CMK (cell line): ENCODE results near the gene FGF22.
A peak's percentile ranks its signal among the peaks of the same experiment; 100 is the strongest.
"Not testable (repeated sequence)": the region's sequence is repeated elsewhere in the genome, so short reads cannot be mapped to it uniquely, and the experiment has no call there.

Experiments used
- DNase-seq: peaks from one replicate; pipeline ENCODE4 v3.0.0-alpha.2; 2010; ENCODE audit warnings: low read depth

Gene FGF22

DNA sequence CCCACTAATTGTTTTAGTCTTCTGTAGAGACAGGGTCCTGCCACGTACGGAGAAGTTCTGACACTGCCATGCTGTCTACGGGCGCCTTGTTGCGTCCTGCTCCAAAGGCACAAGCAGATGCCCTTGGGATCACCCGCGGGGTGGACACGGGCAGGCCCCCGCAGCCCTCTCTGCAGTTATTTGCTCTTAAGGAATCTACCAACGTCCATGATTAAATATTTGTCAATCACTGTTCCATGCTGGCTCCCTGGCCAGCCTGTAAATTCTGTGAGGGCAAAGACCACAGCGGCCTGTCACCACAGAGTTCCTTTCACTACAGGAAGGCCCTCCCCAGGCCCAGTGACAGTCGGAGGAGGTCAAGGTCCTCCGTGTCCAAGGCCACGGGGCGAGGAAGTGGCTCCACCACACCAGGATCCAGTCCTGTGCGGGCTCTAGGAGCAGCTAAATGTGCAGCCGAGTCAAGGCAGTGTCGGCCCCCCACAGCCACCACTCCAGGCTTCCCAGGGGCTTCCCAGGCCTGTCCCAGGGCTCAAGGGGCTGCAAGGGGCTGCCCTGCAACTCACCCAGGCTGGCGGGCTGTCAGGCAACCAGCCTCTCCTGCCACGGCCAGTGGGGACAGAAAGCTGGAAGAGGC is 21.2 kb downstream of the FGF22 start:
- DNase-seq: no peak

DNA sequence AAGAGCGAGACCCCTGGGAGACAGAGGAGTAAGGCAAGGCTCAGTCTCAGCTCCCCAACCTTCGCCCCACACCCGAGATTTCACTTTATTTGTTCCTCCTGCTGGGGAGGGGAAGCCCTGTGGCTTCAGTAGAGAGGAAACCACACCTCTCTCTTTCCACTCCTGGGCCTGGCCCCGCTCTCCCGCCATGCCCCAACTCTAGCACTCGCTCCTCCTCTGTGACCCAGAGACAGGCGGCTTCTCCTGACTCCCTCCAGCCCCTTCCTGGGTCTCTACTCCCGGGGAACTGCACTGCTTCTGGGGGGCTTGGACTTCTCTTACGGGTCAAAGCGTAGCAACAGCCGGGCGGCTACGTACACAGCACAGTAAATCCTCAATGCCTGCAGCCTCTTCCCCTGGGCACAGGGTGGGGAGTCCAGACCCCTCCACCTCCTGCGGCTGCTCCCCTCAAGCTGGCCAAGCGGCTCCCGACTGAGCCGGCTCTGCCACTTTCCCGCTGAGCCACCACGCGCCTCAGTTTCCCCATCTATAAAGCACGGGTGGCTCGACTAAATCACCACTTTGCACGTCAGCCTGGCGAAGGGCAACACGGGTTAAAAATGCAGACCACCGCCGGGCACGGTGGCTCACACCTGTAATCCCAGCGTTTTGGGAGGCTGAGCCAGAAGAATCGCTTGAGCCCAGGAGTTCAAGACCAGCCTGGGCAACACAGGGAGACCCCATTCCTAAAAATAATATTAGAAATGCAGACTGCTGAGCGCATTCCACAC is 21.9 kb downstream of the FGF22 start:
- DNase-seq: no peak

DNA sequence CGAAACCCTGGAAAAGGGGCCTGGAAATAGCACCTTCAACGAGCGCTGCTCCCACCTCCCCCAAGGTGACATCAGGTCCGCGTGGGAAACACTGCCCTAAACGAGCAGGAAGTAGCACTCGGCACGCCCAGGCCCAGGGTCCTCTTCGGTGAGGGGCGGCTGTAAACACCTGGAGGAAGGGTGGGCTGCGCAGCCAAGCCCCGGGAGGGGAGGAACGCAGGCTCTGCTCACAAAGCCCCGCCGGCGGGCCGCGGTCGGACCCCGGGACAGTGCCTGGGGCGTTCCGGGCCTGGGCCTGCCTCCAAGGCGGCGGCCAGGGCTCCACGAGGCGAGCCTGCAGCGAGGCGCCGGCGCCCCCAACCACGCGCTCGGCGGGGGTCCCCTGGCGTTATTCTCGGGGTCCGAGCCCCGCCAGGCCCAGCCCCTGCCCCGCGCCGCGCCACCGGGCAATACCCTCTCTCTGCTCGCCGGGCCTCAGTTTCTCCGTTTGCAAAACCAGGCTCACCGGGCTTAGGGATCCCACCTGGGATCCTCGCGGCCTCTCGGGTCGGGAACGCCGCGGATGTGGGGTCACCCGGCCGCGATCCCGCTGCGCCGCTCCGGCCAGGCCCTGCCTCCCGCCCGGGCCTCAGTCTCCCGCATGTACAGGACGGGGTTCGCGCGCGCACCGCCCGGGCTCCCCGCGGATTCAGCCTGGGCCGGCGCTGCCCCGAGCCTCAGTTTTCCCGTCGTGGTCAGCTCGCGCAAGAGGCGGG is 22.7 kb downstream of the FGF22 start:
- DNase-seq: no peak

DNA sequence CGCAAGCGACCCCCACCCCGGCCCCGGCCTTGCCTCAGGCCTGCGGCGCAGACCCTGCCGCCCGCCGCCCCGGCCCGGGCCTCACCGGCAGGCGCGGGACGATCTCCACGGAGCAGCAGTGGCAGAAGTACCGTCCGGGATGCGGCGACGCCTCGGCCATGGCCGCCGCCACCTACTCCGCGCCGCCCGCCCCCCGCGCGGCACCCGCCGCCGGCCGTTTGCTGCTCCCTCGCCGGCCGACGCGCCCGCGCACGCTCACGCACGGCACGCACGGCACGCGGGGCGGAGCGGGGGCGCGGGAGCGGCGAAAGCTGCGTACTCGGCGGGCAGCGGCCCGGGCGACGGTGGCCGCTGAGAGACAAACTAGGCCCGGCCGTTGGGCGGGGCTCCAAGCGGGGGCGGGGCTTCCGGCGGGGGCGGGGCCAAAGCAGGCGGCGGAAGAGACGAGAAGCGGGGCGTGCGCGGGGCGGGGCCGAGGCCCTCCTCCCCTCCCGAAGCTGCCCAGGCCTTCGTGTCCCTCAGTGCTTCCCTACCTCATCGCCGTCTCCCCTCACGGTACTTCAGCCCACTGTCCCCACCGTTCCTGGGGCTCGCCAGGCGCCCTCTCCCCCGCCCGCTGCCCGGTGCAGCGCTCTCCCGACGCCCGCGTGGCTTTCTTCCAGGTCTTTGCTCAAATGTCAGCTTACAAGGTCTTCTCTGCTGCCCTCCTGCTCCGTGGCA is 23.4 kb downstream of the FGF22 start, which contains the start of gene RNF126:
TSS of gene RNF126 (minus strand) at position 253 of the 720 bp plus-strand sequence. CDS start at position 160, 93 bp downstream.
- DNase-seq: peak; percentile 79

DNA sequence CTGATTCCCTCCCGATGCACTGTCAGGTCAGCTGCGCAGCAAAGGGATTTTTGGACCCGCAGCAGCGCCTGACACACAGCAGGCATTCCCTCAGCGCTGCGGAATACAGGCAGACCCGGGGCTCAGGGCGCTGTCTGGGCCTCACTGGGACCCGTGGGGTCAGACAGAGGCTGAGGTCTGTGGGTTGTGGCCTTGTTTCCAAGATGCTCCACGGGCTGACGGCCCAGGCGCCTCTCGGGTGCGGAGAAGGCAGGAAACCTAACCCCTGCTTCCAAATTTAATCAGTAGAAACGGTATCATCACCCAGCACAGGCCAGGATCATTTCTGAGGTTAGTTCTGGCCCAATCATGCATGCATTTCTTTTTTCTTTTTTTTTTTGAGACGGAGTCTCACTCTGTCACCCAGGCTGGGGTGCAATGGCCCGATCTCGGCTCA is 24.0 kb downstream of the FGF22 start:
- no peak for DNase-seq

DNA sequence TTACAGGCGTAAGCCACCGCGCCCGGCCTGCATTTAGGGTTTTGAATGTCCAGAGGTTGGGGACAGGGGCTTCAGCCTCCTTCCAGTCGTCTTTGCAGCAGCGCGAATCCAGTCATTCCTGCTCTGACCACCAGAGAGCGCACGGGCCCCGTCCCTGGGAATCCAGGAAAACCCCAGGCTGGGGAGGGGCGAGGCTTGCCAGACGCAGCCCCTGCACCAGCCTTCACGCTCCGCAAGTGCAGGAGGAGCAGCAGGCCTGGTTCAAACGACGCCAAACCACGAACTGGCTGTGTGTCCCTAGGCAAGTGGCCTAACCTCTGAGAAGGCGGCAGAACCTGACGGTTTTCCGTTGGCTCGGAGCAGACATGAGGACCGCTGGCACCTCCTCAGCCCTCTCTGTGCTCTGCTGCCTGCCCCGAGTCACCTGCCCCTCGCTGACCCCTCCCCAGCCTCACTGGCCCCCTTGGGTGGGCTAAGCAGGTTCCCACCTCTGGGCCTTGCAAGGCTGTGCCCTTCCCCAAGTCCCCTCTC is 25.3 kb downstream of the FGF22 start:
- DNase-seq: peak; percentile 64

DNA sequence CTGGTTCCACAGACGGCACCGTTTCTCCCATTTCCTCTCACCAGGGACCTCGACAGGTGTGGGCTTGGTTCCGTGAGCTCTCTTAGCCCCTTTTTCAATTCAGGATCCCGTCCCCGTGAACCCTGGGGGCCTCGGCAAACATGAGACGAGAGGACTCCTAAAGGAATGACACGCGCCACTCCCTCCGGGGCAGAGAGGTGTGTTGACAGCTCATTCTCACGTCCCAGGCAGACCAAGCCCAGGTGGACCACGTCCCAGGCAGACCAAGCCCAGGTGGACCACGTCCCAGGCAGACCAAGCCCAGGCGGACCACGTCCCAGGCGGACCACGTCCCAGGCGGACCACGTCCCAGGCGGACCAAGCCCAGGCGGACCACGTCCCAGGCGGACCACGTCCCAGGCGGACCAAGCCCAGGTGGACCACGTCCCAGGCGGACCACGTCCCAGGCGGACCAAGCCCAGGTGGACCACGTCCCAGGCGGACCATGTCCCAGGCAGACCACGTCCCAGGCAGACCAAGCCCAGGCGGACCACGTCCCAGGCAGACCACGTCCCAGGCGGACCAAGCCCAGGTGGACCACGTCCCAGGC is 27.4 kb downstream of the FGF22 start:
- not testable (repeated sequence) for DNase-seq

DNA sequence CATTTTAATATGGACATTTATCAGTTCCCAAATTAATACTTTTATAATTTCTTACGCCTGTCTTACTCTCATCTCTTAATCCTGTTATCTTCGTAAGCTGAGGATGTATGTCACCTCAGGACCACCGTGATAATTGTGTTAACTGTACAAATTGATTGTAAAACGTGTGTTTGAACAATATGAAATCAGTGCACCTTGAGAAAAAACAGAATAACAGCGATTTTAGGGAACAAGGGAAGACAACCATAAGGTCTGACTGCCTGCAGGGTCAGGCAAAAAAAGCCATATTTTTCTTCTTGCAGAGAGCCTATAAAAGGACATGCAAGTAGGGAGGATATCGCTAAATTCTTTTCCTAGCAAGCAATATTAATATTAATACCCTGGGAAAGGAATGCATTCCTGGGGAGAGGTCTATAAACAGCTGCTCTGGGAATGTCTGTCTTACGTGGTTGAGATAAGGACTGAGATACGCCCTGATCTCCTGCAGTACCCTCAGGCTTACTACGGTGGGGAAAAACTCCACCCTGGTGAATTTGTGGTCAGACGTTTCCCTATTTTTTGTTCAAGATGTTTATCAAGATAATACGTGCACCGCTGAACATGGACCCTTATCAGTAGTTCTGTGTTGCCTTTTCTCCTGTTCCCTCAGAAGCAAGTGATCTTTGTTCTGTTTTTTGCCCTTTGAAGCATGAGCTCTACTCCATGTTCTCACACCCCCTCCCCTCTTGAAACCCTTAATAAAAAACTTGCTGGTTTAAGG is 29.2 kb downstream of the FGF22 start:
- peak; percentile 93 for DNase-seq

DNA sequence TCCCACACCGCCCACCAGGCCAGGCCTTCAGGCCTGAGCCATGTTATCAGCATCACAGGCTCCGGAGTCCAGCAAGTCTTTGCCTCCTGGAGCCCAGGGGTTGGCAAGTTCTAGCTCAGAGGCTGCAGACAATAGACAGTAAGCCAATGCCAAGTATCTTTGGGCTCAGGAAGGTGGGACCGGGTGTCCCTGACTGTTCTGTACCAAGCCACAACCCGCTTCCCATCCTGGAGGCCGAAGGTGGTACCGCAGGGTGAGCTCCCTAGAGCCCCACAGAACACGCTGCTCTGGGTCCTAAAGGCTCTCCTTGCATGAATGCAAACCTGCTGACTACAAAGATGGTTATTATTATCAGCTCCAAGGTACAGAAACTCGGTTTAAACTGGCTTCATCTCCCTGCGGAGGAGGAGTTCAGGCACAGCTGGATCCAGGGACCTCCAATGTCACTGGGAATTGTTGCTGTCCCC is 31.0 kb downstream of the FGF22 start:
- DNase-seq: no peak

DNA sequence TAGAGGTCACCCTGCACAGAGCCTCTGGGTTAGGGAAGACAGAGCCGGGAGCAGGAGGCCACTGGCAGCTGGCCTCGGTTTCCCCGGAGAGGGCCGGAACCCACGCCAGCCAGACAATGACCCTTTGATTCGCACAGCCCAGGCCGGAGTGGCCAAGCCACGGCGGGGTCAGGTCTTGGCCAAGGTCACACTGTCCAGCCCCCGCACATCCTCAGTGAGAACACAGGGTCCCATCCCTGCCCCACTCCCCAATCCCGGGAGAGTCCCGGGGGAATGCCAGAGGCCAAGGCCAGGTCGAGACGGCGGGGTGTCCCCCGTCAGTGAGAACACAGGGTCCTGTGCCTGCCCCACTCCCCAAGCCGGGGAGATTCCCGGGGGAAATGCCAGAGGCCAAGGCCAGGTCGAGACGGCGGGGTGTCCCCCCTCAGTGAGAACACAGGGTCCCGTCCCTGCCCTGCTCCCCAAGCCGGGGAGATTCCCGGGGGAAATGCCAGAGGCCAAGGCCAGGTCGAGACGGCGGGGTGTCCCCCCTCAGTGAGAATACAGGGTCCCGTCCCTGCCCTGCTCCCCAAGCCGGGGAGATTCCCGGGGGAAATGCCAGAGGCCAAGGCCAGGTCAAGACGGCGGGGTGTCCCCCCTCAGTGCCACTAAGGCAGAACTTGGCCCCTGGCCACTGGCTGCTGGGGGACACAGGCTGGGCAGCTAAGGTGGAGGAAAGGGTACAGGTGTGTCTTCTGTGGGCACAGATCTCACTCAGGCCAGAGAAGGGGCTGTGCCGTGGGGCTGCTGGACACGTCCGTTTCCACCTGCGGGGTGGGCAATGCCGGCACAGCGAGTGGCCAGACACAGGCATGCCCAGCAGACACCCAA is 34.8 kb downstream of the FGF22 start:
- no peak for DNase-seq

DNA sequence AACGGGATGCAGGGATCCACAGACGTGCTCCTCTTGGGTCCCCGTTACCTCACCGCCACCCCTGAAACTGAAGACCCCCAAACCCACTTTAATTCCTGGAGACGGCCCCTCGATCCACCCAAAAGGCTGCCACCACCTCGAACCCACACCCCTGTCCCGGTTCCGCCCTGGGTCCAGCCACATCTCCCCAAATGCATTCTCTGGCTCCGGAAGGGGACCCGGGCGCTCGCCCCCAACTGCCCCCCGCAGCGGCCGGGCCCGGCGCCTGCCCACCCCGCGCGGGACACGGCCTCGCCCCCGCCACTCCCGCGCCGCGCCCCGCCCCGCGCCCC is 36.3 kb downstream of the FGF22 start:
- DNase-seq: no peak

DNA sequence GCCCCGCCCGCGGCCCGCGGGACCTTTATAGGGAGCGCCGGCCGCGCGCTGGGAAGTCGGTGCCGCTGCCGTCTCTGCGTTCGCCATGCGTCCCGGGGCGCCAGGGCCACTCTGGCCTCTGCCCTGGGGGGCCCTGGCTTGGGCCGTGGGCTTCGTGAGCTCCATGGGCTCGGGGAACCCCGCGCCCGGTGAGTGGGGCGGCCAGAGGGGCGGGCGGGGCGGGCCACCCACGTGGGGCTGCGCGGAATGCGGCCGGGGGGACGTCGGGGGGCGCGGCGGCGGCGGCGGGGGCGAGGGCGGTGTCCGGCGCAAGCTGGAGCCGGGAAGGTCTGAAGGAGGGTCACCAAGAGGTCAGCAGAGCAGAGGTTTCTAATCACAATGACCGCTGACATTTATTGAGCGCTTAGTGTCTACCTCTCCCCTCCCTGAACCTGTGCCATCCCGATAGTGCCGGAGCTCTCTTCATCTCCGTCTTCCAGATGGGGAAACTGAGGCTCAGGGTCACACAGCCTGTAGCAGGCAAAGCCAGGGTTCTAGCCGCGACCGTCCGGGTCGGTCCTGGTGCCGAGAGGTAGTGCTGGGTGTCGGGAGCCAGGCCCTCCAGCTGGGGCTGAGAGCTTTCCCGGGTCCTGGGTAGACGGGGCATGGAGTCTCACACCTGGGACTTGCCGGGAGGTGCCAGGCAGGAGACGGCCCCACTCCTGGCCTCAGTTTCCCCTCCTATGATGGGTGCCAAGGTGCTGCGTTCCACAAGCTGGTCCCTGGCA is 36.8 kb downstream of the FGF22 start, which contains the start of gene FSTL3:
TSS of gene FSTL3 (plus strand) at position 54 of the 767 bp plus-strand sequence. CDS start at position 86, 32 bp downstream.
- no peak for DNase-seq

DNA sequence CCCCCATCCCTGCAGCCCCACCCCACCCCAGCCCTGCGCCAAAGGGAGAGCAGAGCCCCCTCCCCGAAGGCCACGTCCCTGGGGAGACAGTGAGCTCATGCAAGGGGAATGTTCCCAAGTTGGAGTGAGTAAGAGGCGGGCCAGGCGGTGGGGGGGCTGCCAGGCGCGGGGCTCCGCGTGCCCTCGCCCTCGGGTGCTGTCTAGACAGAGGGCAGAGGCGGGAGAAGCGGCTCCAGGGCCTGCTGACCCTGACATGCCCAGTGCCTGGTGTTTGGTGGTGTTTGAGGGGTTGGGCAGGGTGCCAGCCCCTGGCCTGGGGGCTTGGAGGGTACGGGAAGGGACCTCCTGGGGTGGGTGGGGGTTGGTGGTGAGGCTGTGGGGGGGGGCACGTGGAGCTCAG is 37.5 kb downstream of the FGF22 start:
- no peak for DNase-seq

DNA sequence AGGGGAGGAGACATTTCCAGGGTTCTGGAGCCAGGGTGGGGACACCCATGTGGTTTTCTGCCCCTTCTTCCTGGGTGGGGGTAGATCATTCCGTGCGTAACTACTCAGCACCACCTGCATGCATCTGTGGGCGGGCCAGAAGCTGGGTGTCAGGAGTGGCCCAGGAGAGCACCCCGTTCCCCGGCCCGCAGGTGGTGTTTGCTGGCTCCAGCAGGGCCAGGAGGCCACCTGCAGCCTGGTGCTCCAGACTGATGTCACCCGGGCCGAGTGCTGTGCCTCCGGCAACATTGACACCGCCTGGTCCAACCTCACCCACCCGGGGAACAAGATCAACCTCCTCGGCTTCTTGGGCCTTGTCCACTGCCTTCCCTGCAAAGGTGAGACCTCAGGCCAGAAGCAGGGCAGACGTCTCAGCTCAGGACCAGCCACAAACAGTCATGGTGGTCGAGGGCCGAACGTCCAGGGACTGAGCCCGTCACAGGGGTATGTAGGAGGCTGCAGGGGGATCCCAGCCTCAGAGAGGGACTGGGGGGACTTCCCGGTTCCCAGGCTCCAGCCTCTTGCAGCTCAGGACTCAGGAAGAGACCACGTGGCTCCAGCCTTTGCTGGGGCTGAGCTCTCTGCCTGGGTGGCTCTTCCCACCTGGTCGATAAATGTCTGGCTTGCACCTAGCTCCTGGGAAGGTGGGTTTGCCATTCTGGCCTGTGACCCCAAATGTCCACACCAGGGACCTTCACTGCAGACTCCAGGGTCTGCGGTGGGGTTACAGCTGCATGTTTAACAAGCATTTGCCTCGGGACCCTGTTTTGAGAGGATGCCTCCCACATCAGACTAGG is 38.1 kb downstream of the FGF22 start:
- no peak for DNase-seq

DNA sequence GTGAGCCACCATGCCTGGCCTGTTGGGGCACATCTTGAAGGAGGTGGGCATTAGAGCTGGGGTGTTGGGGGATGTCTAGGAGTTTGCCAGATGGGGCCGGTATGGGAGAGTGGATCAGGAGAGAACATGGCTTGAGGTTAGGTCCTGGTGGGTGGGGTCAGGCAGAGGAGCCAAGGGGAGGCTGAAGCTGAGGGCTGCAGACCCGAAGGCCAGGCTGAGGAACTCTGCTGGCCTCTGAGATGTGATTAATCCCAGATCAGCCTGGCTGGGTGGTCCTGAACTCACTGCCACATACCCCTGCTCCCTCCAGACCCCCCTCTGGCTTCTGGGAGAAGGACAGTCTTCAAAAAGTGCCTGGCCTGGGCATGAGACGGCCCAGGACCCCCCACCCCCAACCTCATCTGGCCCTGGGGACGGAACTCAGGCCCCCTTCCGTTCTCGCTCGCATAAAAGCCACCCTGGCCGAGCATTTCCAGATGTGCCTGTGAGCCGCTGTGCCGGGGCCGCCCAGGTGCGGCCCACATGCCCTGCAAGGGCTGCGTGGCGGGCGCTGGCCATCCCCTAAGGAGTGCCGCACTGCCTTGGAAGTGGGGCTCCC is 39.2 kb downstream of the FGF22 start:
- DNase-seq: no peak

DNA sequence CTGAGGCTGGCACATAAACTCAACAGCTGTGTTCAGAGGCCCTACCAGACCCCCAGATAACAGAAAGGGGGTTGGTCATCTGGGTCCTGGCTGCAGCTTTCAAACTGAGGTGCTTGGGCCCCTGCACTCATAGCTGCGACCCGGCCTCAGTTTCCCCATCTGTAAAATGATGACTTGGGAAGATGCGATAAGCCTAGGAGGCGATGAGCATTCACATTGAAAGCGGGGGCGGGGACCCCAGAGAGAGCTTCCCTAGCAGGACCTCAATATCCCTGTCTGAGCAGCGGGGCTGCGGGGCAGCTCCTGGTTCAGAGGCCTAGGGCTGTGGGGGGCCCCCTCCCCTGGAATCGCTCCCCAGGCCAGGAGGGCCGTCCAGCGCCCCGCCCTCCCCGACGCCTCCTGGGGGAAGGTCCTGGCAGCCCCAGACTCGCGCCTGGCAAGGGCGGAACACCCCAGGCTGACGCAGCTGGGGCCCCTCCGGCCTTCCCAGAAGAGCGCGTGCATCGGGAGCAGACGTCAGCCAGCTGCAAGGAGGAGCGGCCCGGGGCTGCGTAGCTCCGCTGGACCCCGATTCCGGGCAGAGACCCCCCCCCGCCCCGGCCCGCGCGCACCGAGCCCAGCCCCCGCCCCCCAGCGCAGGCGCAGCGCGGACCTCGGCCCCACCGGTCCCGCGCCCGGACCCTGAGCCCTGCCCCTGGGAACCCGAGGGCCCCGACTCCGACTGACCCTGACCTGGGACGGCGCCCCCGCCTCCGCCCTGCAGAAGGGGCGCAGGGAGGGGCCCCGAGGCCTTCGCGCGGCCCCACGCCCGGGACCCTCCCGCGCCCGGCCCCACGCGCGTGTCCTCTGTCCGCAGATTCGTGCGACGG is 40.0 kb downstream of the FGF22 start:
- DNase-seq: no peak
